ENCODE measurements around the gene TOP1. TPM values are rescaled to one million over a fixed set of nuclear protein-coding genes. Genes with fewer than 3 reads are reported as not detected.

TOP1 gene
- total and polyA plus RNA-seq, 9 of the 15 experiments (the other 6 are each of a cell fraction or from before 2014, with no cell fraction given), result 26.4 to 127 (median 39.6) TPM

- DNase-seq (ENCODE audit: extremely low read depth in 1 of 4, low spot score in 3 of 4) (no peak), FAIRE-seq (no peak), ATAC-seq (no peak)
- 7% methylated on average over 2 of the region's 2 CpGs for WGBS (ENCODE audit: insufficient coverage, low coverage, missing lambda C conversion rate)
- BruUV-seq (replicated peaks), result no TSS peak
- Histone ChIP-seq H3K9me3 (replicated peaks; ENCODE audit: control insufficient read depth, insufficient read depth, low read depth, low read length) (no peaks in the 10 kb centered on the region), H3K27ac (ENCODE audit: extremely low read depth, low read depth, low read length) (no peak overlapping the region), H3K79me2 (ENCODE audit: control insufficient read depth, insufficient read depth, low read length) (no peaks in the 10 kb centered on the region), H4K20me1 (replicated peaks; ENCODE audit: control insufficient read depth, insufficient read depth, low read length) (no peaks in the 10 kb centered on the region), H3K4me2 (ENCODE audit: insufficient read depth, low read length) (no peak overlapping the region), H2AFZ (ENCODE audit: low read depth, low read length) (no peak overlapping the region), H3K36me3 (ENCODE audit: control insufficient read depth, insufficient read depth, low read length) (no peaks in the 10 kb centered on the region), H3K9me1 (ENCODE audit: control insufficient read depth, insufficient read depth, low read length) (no peaks in the 10 kb centered on the region), H3K4me1 (replicated peaks in 1 of 2; ENCODE audit: control insufficient read depth in 2 of 2, insufficient read depth in 2 of 2, low read length in 2 of 2) (no peaks in the 10 kb centered on the region), H3K27me3 (ENCODE audit: control insufficient read depth in 2 of 2, insufficient read depth in 2 of 2, low read length in 2 of 2) (no peaks in the 10 kb centered on the region), H3K9ac (ENCODE audit: insufficient read depth in 1 of 2, low read depth in 2 of 2, low read length in 2 of 2) (no peak overlapping the region), H3K4me3 (no peak overlapping the region)
- in situ Hi-C loops (cut with MboI) (loop anchor here (10.0 kb wide), 1 partner anchor 256 kb away; no protein-coding TSS in a partner anchor), intact Hi-C loops (cut with micrococcal nuclease) (no loop called here)
- POLR2A ChIA-PET, result interaction anchor here (0.8 kb wide), 1 partner anchor 971 kb away, joined by 3 read pairs; no protein-coding TSS in a partner anchor
- CTCF ChIA-PET (ENCODE audit: low intra/inter-chr PET ratio), result no interaction called here
- no peak for TF ChIP-seq ZFP1 (CRISPR knock-in tag; IDR thresholded peaks at IDR 0.05)
- no peak for TF ChIP-seq CREB5 (CRISPR knock-in tag; IDR thresholded peaks at IDR 0.05)
- TF ChIP-seq SFPQ (IDR thresholded peaks at IDR 0.05; ENCODE audit: low read depth, low read length), result no peak
- no peak for TF ChIP-seq ELK3 (CRISPR knock-in tag; IDR thresholded peaks at IDR 0.05)
- no peak for TF ChIP-seq NKRF (IDR thresholded peaks at IDR 0.05; ENCODE audit: borderline replicate concordance)
- no peak for TF ChIP-seq DLX4 (CRISPR knock-in tag; IDR thresholded peaks at IDR 0.05)
- TF ChIP-seq KAT2B (IDR thresholded peaks at IDR 0.05; ENCODE audit: low read depth, low read length), result no peak
- TF ChIP-seq CEBPB (tag; IDR thresholded peaks at IDR 0.05), result no peak
- no peak for TF ChIP-seq XRCC4 (IDR thresholded peaks at IDR 0.05; ENCODE audit: extremely low read depth, insufficient read depth, insufficient read length)
- TF ChIP-seq YY1 (IDR thresholded peaks at IDR 0.05; ENCODE audit: borderline replicate concordance in 1 of 3, control insufficient read depth in 1 of 3, extremely low read depth in 1 of 3, insufficient read depth in 3 of 3, insufficient read length in 1 of 3, insufficient replicate concordance in 2 of 3, low read depth in 1 of 3, low read length in 2 of 3), result no peak
- no peak for TF ChIP-seq YBX1 (IDR thresholded peaks at IDR 0.05)
- TF ChIP-seq ZNF449 (CRISPR knock-in tag; IDR thresholded peaks at IDR 0.05), result no peak
Measured at GRCh38 chr20:40979247-40979646, 49.4 kb upstream of the TOP1 start.
